DMS153 treated with DMSO at 0.1 percent for 48 hours (cell line): ENCODE measurements around the gene RPN1.
"Not testable (repeated sequence)": the region's sequence is repeated elsewhere in the genome, so short reads cannot be mapped to it uniquely, and the experiment has no call there.

Source experiments
- DNase-seq: peaks from one replicate; lab custom pipeline; 2025; ENCODE audit not compliant: unreplicated experiment; lab: John Stamatoyannopoulos, UW

The RPN1 gene

DNA sequence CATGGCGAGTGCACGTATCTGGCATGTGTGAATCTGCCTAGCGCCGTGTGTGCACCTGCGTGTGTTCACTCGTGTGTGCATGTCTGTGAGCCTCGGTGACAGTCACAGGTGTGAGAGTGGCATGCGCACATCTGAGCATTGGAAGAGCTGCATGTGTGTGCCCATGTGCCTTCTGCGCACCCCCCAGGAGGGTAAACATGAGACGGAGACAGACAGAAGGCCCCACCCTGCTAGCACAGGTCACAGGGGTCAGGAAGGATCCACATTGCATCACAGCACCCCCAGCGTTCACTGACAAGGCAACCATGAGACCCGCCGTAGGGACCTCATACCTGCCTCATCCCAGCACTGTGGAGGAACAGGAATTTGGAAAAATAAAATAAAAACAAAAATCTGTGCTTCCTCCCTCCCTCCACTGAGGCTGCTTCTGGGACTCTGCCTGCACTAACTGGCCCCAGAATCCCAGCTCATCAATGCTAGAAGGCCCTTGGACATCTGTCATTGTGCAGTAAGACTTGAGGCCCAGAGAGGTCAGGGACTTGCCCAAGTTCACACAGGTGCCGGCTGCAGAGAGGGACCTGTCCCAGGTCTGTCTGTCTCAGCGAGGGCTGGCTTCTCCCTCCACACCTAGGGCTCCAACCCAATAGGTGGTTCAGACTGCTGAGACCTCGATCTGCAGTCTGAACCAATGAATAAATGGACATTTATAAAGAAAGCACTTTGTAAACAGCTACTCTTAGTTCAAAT is 37.4 kb downstream of the RPN1 start:
- DNase-seq = no peak

DNA sequence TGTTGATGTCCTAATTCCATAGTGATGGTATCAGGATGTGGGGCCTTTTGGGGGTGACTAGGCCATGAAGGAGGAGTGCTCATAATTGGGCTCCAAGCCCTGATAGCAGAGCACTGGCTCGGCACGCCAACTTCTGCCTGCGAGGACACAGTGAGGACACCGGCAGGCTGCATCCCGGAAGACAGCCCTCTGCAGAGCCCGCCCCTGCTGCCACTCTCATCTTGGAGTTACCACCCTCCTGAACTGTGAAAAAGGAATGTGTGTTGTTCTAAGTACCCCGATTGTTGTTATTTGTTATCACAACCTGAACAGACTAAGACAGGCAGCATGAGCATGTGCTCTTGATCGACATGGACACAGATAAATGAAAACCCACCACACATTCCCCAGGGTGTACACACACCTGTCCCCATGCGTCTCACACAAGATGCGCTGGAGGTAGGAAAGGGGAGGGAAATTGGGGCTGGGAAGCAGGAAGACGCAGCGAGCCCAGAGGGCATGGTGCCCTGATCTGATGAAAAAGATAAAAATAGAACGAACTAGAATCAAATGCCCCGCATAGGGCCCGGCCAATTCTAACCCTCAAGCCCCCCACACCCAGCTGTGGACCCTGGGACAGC is 40.1 kb downstream of the RPN1 start:
- no peak for DNase-seq

DNA sequence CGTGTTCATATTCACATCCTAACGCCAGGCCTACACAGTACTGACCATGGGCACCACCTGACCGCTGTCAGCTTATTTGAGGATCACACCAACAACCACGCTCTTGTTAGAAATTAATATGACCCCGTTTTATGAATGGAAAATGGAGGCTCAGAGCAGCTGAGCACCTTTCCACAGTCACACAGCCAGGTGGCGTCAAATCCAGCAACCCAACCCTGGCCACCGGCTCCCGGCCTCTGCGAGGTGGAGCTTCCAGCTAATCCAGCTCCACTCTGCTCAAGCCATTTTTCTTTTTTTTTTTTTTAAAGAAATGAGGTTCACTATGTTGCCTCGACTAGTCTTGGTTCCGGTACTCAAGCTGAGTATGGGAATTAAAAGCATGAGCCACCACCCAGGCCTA is 41.3 kb downstream of the RPN1 start:
- no peak for DNase-seq

DNA sequence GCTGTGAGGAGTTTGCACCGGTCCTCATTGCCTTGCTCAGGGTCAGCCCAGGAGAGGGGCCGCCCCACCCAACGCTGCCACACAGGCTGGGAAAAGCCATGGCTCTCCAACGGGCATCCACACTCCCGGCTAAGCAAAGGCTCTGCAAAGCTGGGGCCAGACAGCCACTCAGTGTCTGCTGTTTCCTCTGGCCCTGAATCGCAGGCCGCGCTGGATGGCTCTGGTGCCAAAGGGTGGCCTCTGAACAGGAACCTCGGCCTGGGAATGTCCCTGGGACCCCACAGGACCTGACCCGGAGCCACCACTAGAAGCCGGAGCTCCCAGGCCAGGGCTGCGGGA is 42.9 kb downstream of the RPN1 start:
- no peak for DNase-seq

GRCh38 chr3:128606094-128606493 is 44.5 kb downstream of the RPN1 start:
- DNase-seq = no peak

- DNase-seq = no peak
Observed at GRCh38 chr3:128605091-128606046, 45.2 kb downstream of the RPN1 start.

GRCh38 chr3:128603811-128604775 is 46.5 kb downstream of the RPN1 start:
- no peak for DNase-seq

- no peak for DNase-seq
Observed at GRCh38 chr3:128603313-128603712, 47.3 kb downstream of the RPN1 start.

GRCh38 chr3:128598884-128599664 is 51.5 kb downstream of the RPN1 start:
- no peak for DNase-seq

DNA sequence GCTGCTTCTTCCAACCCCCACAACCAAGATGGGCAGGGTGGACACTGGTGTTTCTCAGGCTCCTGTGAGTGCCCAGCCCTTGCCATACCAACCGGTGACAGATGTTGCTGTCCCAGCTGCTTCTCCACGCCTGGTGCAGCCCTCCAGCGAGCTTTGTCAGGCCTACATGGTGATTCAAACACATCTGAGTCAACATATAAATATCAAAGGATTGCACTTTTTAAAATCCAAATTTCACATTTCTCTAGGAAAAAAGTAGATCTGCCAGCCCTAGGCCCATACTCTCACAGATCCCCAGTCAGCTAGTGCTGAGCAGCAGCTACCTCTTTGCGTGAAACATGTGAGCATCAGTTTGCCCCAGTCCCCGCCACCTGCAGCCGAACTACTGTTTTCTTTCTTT is 52.7 kb downstream of the RPN1 start:
- no peak for DNase-seq

- DNase-seq = no peak
Observed at GRCh38 chr3:128592864-128593263, 57.8 kb downstream of the RPN1 start.

DNA sequence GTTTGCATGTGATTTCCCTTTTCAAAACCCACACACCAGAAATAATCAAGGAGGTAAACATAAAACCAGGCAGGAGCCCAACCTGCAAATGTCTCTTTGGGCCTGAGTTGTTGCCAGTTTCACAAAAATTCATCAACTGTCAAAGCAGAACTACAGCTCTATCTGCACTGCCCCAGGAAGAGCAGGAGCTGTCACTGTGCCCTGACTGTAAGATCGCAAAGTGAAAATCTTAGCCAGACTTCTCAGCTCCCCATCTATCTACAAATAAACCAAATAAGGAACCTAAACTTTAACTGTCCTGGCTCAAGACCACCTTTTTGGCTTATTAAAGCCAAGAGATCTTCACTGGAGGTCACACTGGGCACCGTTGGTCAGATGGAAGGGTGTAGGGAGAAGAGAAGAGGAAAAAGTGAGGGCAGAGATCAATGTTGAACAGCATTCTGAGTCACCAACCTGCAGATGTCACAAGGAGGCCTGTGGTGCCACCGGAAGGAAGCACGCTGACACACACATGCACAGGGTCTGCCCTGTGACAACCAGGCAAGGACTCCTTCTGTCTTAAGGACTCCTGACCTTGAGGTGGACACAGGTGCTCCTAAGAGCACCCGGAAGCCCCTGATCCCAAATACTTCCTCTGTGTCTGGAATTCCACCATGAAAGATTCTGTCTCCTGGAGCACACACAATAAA is 58.7 kb downstream of the RPN1 start:
- no peak for DNase-seq

GRCh38 chr3:128590948-128591347 is 59.7 kb downstream of the RPN1 start:
- no peak for DNase-seq

DNA sequence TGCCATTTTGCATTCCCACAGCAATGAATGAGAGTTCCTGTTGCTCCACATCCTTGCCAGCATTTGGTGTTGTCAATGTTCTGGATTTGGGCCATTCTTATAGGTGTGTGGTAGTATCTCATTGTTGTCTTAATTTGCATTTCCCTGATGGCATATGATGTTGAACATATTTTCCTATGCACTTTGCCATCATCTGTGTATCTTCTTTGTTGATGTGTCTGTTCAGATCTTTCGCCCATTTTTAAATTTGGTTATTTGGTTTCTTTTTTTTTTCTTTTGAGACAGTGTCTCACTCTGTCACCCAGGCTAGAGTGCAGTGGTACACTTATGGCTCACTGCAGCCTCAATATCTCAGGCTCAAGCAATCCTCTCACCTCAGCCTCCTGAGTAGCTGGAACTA is 60.6 kb downstream of the RPN1 start:
- DNase-seq = not testable (repeated sequence)

DNA sequence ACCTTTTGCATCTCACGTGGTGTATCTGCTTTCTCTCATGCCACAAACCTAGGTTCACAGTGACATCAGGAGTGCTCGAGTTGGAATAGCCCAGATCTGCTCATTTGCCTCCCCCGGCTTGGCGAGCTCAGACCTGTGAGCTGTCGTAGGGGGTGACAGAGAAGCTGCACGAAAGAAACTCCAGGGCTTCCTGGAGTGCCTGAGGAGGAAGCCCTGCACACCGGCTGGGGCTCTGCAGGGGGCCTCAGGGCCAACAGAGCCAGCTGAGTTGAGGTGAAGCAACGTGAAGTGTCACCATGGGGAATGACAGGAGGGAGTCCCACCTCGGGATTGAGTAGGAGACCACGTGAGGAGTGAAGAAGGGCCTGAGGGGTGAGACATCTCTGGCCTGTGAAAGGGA is 62.5 kb downstream of the RPN1 start:
- DNase-seq = no peak

DNA sequence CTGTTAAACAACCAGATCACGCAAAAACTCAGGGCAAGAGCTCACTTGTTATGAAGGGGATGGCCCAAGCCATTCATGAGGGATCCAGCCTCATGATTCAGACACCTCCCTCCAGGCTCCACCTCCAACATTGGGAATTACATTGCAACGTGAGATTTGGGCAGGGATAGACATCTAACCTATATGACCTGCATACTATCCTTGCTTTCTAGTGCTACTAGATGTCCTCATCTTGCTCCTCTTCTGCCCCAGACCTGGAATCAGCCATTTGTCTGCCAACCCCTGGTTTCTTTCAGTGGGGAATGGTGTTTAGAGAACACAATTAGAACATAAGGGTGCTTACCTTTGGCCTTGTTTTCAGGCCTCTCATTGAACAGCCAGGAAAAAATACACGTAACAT is 63.2 kb downstream of the RPN1 start:
- DNase-seq = no peak

DNA sequence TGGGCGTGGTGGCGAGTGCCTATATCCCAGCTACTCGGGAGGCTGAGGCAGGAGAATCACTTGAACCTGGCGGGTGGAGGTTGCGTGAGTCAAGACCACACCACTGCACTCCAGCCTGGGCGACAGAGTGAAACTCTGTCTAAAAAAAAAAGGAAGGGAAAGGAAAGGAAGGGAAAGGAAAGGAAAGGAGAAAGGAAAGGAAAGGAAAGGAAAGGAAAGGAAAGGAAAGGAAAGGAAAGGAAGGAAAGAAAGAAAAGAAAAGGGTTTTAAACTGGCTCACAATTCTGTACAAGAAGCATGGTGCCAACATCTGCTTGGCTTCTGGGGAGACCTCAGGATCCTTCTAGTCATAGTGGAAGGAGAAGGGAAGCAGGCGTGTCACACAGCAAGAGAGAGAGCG is 63.7 kb downstream of the RPN1 start:
- DNase-seq = not testable (repeated sequence)

GRCh38 chr3:128586391-128586790 is 64.2 kb downstream of the RPN1 start:
- DNase-seq = not testable (repeated sequence)

DNA sequence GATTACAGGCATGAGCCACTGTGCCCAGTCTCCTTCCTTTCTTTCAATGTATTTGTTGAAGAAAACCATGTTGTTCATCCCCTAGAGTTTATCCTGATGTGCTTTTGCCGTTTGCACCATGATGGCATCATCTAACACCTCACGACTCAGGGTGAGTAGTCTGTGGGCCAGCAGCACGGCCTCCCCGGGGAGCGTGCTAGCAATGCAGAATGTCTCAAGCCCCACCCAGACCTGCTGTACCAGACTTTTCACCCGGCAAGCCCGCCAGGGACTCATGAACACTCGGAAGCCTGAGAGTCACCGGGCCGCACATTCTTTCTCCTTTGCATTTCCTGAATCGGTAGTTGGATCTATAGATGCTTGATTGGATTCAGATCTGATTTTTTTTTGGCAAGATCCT is 64.6 kb downstream of the RPN1 start:
- no peak for DNase-seq
